Gastroesophageal sphincter (tissue), 3 donors: Measurements from ENCODE around the gene TEX264.

Source experiments
- EP300 ChIP-seq: sonication (generic); formaldehyde crosslinking; IDR thresholded peaks from one replicate; pipeline ENCODE4 v1.6.1; 2017; ENCODE audit warnings: antibody characterized with exemption, mild to moderate bottlenecking
- TF ChIP-seq, protein P1 (sequence below), 4 experiments: fragments of 200-600 bp in 2 of 4; fragments of 450-650 bp in 2 of 4; sonication (generic) in 1 of 4; IDR thresholded peaks; one replicate each; pipeline ENCODE4 v1.5.1; 2017 to 2019; ENCODE audit warnings: antibody characterized with exemption in 4 of 4, mild to moderate bottlenecking in 2 of 4, moderate library complexity in 2 of 4

DNA sequence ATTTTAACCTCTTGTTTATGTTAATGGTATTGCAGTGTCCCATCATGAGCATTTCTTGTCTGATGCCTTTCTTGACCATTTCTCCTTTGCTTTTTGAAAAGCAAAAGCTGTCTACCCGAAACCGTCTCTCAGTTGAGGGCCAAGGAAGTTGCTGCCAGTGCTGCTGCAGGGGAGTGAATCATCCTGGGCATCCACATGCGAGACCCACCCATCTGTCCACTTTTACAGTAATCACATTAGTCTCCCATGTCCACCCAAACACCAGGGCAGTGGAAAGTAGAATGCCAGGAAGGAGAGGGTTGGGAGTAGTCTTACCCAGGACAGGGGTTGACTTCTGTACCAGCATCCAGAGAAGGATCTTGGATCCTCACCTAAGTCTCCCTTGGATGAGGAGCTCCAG is 48.6 kb upstream of the TEX264 start:
- TF ChIP-seq EP300: no peak
- TF ChIP-seq, protein P1, sequence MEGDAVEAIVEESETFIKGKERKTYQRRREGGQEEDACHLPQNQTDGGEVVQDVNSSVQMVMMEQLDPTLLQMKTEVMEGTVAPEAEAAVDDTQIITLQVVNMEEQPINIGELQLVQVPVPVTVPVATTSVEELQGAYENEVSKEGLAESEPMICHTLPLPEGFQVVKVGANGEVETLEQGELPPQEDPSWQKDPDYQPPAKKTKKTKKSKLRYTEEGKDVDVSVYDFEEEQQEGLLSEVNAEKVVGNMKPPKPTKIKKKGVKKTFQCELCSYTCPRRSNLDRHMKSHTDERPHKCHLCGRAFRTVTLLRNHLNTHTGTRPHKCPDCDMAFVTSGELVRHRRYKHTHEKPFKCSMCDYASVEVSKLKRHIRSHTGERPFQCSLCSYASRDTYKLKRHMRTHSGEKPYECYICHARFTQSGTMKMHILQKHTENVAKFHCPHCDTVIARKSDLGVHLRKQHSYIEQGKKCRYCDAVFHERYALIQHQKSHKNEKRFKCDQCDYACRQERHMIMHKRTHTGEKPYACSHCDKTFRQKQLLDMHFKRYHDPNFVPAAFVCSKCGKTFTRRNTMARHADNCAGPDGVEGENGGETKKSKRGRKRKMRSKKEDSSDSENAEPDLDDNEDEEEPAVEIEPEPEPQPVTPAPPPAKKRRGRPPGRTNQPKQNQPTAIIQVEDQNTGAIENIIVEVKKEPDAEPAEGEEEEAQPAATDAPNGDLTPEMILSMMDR (IDR thresholded peaks at IDR 0.05): no peak
